GM19043 (cell line): ENCODE measurements around the gene HOXB1.
"Not testable (repeated sequence)": the region's sequence is repeated elsewhere in the genome, so short reads cannot be mapped to it uniquely, and the experiment has no call there.

Source experiments
- ATAC-seq: cut with Tn5 transposase; IDR thresholded peaks from one replicate; pipeline ENCODE4 v1.9.1; 2021; ENCODE audit warnings: low read depth; ENCODE audit not compliant: unreplicated experiment

The HOXB1 gene

GRCh38 chr17:48544349-48545021, 13.7 kb upstream of the HOXB1 start:
- ATAC-seq = no peak

- ATAC-seq = no peak
Measured at GRCh38 chr17:48543854-48544348, 13.1 kb upstream of the HOXB1 start.

DNA sequence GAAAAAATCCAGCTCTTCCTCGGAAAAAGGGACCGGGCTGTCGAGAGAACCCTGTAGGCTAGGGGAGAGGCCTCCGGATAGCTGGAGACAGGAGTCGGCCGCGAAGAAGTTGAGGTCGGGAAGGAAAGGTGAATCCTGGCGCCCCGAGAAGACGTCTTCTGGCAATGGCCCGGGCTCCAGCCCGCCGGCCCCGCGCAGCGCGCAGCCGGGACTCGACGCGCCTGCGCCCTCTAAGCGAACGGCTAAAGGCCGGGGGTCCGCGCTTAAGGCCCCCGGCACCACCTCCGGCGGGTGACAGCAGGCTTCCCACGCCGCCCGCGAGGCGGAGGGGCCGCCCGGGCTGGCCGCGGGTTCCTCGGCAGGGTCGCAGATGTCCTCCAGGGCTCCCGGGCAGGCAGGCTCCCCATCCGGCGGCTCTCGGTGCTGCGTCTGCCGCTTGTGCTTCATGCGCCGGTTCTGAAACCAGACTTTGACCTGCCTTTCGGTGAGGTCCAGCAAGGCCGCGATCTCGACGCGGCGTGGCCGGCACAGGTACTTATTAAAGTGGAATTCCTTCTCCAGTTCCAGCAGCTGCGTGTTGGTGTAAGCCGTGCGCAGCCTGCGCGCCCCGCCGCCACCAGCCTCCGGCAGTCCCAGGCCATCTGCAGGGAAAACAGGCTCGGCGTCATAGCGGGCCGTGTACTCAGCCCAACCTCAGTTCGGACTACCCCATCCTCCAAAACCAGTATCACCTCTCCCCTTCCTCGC, 12.5 kb upstream of the HOXB1 start:
- no peak for ATAC-seq

- no peak for ATAC-seq
Measured at GRCh38 chr17:48542698-48543106, 11.9 kb upstream of the HOXB1 start.

DNA sequence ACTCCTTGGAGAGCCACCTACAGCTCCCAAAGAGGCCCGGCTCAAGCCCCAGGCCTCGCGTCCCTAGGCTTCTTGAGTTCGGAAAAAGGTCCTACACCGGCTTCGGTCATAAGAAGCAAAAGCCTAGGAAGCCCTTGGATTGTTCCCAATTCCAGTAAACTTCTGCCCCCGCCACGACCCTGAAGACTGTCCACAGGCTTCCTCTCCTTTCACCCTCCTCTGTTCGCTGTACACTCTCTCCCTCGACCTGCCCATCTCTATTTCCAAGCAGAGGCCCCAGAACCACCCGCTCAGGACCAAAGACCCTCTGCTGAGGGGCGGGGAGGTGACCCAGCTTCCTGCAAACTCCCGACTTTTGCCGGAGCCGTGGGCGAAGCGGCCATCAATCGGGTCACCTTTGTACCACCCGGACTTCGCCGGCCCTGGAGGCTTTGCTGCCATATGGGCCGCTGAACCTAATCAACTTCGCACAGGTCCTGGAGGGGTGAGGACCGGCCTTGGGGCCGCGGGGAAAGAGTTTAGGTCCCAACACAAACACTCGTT, 11.4 kb upstream of the HOXB1 start:
- ATAC-seq = no peak

- ATAC-seq = no peak
Measured at GRCh38 chr17:48541577-48542113, 10.8 kb upstream of the HOXB1 start.

GRCh38 chr17:48541036-48541576, 10.3 kb upstream of the HOXB1 start:
- no peak for ATAC-seq

DNA sequence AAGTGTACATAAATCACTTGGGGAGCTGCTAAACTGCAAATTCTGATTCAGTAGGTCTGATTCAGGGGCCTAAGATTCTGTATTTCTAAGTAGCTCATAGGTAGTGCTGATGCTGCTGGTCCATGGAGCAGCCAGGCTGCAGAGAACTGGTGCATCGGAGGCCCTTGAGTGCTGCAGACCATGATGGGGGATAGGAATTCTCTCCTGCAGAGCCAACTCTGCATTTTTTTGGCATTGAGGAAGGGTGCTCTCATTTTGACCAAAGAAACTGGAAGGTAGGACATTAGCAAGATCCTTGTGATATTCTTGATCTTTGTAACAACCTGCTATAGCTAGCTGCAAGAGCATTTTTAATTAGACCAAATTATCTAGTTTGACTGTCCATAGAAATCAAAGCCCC, 9.4 kb upstream of the HOXB1 start:
- no peak for ATAC-seq

- ATAC-seq = no peak
Measured at GRCh38 chr17:48539177-48539576, 8.4 kb upstream of the HOXB1 start.

GRCh38 chr17:48537316-48537715, 6.5 kb upstream of the HOXB1 start:
- ATAC-seq = no peak

- not testable (repeated sequence) for ATAC-seq
Measured at GRCh38 chr17:48535793-48536559, 5.2 kb upstream of the HOXB1 start.

GRCh38 chr17:48532261-48532660, 1.4 kb upstream of the HOXB1 start:
- ATAC-seq = no peak

DNA sequence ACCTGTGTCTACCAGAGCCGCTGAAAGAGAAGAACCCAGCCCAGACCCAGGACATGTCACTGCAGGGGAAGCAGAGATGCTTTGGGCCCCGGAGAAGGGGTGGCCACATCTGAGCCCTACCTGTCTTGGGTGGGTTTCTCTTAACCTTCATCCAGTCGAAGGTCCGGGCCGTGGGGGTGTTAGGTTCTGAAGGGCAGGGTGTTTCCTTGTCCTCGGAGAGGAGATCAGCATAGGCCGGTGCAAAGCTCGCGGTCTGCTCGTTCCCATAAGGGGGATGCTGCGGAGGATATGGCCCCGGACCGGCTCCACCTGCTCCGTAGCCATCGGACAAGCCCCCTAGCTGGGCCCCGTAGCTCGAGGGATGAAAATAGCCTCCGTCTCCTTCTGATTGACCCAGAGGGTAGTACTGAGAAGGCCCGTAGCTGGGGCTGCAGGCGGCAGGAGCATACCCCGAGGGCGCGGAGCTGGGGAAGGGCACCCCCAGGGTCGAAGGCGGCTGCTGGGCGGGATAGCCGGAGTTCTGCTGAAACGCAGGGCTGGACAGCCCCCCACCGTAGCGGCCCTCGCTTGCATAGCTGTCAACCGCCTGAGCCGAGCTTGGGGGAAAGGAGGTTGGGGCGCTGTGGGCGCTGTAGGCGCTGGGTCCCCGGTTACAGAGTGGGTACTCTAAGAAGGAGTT, 464 bp downstream of the HOXB1 start:
- no peak for ATAC-seq

DNA sequence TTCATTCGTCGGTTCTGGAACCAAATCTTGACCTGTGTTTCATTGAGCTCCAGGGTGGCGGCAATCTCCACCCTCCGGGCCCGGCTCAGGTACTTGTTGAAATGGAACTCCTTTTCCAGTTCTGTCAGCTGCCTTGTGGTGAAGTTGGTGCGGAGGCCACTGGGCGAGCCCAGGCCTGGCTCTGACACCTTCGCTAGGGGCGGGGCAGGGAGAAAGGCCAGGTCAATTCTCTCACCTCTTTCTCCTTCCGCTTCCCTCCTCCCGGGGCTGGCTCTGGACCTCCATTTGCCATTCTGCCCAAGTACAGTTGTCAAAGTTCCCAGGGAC, 1.2 kb downstream of the HOXB1 start:
- no peak for ATAC-seq

DNA sequence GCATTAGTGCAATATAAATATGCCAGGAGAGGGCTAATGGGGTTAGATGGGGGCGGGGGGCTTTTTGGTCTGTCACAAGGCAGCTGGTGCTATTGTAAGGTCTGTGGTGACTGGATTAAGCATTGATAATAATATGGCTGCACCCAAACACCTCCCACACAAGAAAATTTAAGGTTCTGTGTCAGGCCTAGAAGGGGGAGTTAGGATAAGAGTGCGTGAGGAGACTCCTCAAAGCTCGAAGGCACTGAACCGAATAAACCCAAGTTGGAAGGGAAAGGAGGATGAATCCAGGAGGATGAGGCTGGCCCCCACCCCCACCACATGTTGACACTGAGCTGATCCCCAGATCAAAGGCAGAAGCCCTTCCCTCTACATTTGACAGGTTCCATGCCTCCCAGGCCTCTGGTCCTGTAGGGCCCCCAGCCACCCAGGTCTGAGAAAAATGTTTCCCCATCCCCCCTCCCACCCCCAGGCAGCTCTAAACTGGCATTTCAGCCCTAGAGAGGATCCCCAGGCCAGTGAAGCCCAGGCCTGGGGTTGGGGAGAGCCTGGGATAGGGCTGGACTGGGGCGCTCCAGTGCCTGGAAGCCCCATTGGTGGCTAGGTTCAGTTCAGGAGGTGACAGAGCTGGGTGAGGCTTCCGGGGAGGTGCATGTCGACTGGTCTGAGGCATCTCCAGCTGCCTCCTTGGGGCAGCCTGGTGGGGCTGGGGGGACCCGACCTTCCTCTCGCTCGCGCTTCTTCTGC, 1.7 kb downstream of the HOXB1 start:
- ATAC-seq = no peak

GRCh38 chr17:48528153-48528935, 2.5 kb downstream of the HOXB1 start:
- no peak for ATAC-seq

DNA sequence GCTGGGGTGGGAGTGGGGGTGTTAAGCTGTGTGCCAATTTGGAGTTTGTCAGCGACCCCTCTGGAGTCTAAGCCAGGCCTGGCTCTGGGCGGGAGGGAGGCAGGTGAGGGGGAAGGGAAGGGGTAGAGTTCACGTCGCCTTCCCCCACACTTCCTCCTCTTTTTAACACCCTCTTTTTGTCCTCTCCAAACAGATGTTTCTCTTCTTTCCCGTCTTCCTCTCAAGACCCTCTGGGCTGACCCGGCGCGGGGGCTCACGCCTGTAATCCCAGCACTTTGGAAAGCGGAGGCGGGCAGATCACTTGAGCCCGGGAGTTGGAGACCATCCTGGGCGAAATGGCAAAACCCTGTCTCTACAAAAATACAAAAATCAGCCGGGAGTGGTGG, 3.3 kb downstream of the HOXB1 start:
- ATAC-seq = no peak

DNA sequence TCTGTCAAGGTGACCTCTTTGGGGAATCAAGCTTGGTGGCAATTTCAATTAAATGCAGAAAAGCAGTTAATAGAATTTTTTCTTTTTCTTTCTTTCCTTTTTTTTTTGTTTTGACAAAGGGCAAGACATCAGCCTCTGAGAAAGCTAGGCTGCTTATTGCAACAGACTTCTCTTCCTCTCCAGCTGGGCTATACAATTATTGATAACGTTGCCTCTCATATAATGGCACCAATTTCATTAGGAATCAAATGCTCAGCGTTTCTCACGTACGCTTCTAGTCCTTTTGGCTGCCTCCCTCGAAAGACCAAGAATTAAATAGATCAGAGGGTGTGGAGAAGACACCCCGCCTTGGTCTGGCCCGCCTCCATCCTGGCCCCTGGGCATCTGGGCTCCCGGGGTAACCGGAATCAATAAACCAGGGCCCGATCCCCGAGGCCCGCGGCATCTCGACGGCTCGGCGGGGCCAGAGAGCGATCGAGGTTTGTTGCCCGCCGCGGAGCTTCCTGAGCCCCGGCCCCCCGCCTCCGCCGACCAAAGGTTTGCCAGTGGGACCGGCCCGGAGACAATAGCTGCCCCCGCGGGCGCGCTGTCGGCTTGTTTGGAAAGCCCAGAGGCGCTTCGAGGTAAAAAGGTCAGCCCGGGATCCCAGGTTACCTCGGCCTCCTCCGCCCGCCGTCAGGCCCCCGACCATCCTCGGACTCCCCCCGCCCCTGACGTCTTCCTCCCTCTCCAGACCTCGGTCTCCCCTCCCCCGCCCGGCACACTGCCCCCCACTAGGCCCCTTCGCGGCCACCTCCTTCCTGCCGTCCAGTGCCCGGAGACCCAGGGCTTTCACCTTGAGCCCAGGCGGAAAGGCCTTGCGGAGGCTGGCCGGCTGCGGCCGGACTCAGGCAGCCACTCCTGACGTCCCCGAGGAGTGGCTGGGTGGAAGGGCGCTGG, 3.9 kb downstream of the HOXB1 start:
- no peak for ATAC-seq
